ENCODE results near the gene DNAJC11.

DNAJC11 gene

DNA sequence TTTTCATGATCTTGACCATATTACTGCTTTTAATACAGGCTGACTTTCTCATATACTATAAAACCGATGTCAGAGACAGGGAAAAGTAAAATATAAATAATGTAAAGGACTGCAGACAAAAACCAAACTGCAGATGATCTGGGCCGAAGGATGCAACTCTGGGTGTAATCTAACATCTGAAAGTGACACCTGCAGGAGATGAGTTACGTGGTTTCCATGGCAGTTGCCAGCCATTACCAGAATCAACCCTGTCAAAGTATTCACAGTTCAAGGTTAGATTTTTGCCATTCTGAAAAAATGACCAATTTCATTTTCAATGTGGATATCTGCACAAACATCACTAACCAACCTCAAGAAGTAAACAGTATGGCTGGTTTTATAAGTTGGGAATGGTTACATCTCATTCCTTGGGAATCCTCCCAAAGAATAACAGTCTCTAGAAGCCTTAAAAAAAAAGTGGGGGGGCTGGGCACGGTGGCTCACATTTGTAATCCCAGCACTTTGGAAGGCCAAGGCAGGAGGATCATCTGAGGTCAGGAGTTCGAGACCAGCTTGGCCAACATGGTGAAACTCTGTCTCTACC lies 27.7 kb downstream of the DNAJC11 start:
- Histone ChIP-seq H3K4me2 (ENCODE audit: low read depth, low read length) (peak overlapping the region; percentile 50), H3K36me3 (replicated peaks; ENCODE audit: insufficient read depth, low read length) (no peaks in the 10 kb centered on the region), H3K27ac (ENCODE audit: low read length) (peak overlapping the region; percentile 78), H3K9me2 (replicated peaks; ENCODE audit: insufficient read depth, low read length) (no peaks in the 10 kb centered on the region), H4K20me1 (ENCODE audit: insufficient read depth, low read length) (no peaks in the 10 kb centered on the region), H3K79me2 (ENCODE audit: low read length) (peaks cover 17% of the 10 kb centered on the region), H3F3A (ENCODE audit: insufficient read depth, low read length) (peaks cover 17% of the 10 kb centered on the region; the same call in 1 of the 2 replicates), H3K27me3 (replicated peaks; ENCODE audit: insufficient read depth, low read length) (no peaks in the 10 kb centered on the region), H3K4me1 (ENCODE audit: low read length) (peaks cover 22% of the 10 kb centered on the region), H3K9ac (ENCODE audit: low read length) (peak overlapping the region; percentile 14; the same call in 1 of the 2 replicates), H3K4me3 (ENCODE audit: low read length) (no peak overlapping the region), H3K9me3 (replicated peaks; ENCODE audit: insufficient read depth, low read length) (no peaks in the 10 kb centered on the region), H2AFZ (ENCODE audit: low read length) (no peak overlapping the region)
- TF ChIP-seq EZH2phosphoT487 (IDR thresholded peaks at IDR 0.05; ENCODE audit: low read length): no peak
- peak; percentile 81 for DNase-seq

DNA sequence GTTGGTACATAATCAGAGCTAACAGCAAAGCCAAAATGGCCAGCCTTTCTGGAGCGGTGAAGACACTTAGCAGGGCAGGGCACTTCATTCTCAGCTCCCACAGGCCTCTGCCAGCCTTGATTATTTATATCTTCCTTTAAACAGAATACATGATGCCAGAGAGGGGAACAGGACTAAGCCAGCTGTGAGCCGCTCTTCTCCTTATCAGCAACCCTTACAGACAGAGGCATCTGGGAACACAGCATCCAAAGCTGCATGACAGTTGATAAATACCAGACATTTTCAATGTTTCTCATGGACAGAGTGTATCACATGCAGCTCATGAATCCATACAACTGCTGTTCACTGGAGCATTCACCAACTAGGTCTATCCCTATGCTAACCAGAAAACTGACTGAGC lies 29.1 kb downstream of the DNAJC11 start:
- no peak overlapping the region for H2AFZ ChIP-seq (ENCODE audit: low read length)
- TF ChIP-seq EZH2phosphoT487 (IDR thresholded peaks at IDR 0.05; ENCODE audit: low read length) (no peak), EZH2 (optimal IDR thresholded peaks at IDR 0.05; ENCODE audit: low read depth, low read length) (no peak)
- TF ChIP-seq, protein P1, sequence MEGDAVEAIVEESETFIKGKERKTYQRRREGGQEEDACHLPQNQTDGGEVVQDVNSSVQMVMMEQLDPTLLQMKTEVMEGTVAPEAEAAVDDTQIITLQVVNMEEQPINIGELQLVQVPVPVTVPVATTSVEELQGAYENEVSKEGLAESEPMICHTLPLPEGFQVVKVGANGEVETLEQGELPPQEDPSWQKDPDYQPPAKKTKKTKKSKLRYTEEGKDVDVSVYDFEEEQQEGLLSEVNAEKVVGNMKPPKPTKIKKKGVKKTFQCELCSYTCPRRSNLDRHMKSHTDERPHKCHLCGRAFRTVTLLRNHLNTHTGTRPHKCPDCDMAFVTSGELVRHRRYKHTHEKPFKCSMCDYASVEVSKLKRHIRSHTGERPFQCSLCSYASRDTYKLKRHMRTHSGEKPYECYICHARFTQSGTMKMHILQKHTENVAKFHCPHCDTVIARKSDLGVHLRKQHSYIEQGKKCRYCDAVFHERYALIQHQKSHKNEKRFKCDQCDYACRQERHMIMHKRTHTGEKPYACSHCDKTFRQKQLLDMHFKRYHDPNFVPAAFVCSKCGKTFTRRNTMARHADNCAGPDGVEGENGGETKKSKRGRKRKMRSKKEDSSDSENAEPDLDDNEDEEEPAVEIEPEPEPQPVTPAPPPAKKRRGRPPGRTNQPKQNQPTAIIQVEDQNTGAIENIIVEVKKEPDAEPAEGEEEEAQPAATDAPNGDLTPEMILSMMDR (IDR thresholded peaks at IDR 0.05; ENCODE audit: low read length): no peak
- no peaks in the 10 kb centered on the region for H4K20me1 ChIP-seq (ENCODE audit: insufficient read depth, low read length)
- peaks cover 22% of the 10 kb centered on the region for H3K4me1 ChIP-seq (ENCODE audit: low read length)
- no peak overlapping the region for H3K4me3 ChIP-seq (ENCODE audit: low read length)
- no peak overlapping the region for H3K9ac ChIP-seq (ENCODE audit: low read length)
- DNase-seq: no peak
- H3K9me3 ChIP-seq (replicated peaks; ENCODE audit: insufficient read depth, low read length): no peaks in the 10 kb centered on the region
- no peak overlapping the region for H3K4me2 ChIP-seq (ENCODE audit: low read depth, low read length)
- H3K36me3 ChIP-seq (replicated peaks; ENCODE audit: insufficient read depth, low read length): no peaks in the 10 kb centered on the region
- H3K27ac ChIP-seq (ENCODE audit: low read length): no peak overlapping the region; the same call in 1 of the 2 replicates
- H3K27me3 ChIP-seq (replicated peaks; ENCODE audit: insufficient read depth, low read length): no peaks in the 10 kb centered on the region
- H3K79me2 ChIP-seq (ENCODE audit: low read length): peaks cover 17% of the 10 kb centered on the region
- H3K9me2 ChIP-seq (replicated peaks; ENCODE audit: insufficient read depth, low read length): no peaks in the 10 kb centered on the region
- peaks cover 17% of the 10 kb centered on the region; the same call in 1 of the 2 replicates for H3F3A ChIP-seq (ENCODE audit: insufficient read depth, low read length)

DNA sequence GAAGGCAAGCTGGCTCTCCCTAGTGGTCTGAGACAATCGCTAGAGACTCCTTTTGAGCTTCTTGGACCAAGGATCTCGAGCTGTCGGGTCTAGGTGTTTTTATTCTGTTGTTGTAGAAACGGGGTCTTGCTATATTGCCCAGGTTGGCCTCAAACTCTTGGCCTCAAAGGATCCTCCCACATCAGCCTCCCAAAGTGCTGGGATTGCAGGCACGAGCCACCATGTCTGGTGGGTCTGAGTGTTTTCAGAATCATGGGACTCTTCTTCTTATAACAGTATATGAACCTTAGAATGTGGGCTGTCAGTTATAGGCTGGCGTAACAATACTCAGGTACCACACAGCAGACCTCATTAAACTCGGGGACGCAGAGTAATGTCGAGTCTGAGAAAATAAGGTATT lies 33.1 kb downstream of the DNAJC11 start:
- H3K9me2 ChIP-seq (replicated peaks; ENCODE audit: insufficient read depth, low read length): no peaks in the 10 kb centered on the region
- H3K9ac ChIP-seq (ENCODE audit: low read length): no peak overlapping the region
- no peak overlapping the region for H2AFZ ChIP-seq (ENCODE audit: low read length)
- no peak for TF ChIP-seq EZH2 (optimal IDR thresholded peaks at IDR 0.05; ENCODE audit: low read depth, low read length)
- TF ChIP-seq, protein P1 (IDR thresholded peaks at IDR 0.05; ENCODE audit: low read length): no peak
- no peak for TF ChIP-seq EZH2phosphoT487 (IDR thresholded peaks at IDR 0.05; ENCODE audit: low read length)
- 0 out of 2 replicates have a peak, but pooled peaks cover 5% of the 10 kb centered on the region for H3F3A ChIP-seq (ENCODE audit: insufficient read depth, low read length)
- H3K4me3 ChIP-seq (ENCODE audit: low read length): no peak overlapping the region
- H3K27me3 ChIP-seq (replicated peaks; ENCODE audit: insufficient read depth, low read length): no peaks in the 10 kb centered on the region
- no peaks in the 10 kb centered on the region for H4K20me1 ChIP-seq (ENCODE audit: insufficient read depth, low read length)
- no peak for DNase-seq
- H3K79me2 ChIP-seq (ENCODE audit: low read length): peaks cover 17% of the 10 kb centered on the region
- no peaks in the 10 kb centered on the region for H3K36me3 ChIP-seq (replicated peaks; ENCODE audit: insufficient read depth, low read length)
- no peak overlapping the region for H3K4me2 ChIP-seq (ENCODE audit: low read depth, low read length)
- H3K9me3 ChIP-seq (replicated peaks; ENCODE audit: insufficient read depth, low read length): no peaks in the 10 kb centered on the region
- no peak overlapping the region for H3K27ac ChIP-seq (ENCODE audit: low read length)
- peaks cover 9% of the 10 kb centered on the region for H3K4me1 ChIP-seq (ENCODE audit: low read length)

DNA sequence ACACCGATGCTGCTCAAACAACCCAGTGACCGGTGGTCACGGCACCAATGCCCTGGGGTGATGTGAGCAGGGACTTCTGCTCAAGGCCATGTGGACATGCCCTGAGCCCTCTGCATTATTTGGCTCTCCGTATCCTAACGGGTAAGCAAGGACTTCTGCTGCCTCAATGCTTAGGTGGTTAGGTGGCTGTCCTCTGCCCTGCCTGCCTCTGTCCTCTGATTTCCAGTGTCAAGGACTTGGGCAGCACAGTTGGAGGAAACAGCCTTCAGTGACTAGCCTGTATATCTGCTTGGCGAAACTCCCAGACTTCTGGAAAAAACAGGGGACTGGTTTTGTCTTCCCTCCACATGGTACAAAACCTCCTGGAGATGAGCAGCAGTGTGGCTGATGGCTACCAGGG lies 34.5 kb downstream of the DNAJC11 start:
- DNase-seq: no peak
- H3K9ac ChIP-seq (ENCODE audit: low read length): no peak overlapping the region
- no peaks in the 10 kb centered on the region for H3F3A ChIP-seq (ENCODE audit: insufficient read depth, low read length)
- H3K79me2 ChIP-seq (ENCODE audit: low read length): peaks cover 18% of the 10 kb centered on the region
- H3K27me3 ChIP-seq (replicated peaks; ENCODE audit: insufficient read depth, low read length): no peaks in the 10 kb centered on the region
- no peak overlapping the region for H3K4me2 ChIP-seq (ENCODE audit: low read depth, low read length)
- TF ChIP-seq EZH2phosphoT487 (IDR thresholded peaks at IDR 0.05; ENCODE audit: low read length) (no peak), EZH2 (optimal IDR thresholded peaks at IDR 0.05; ENCODE audit: low read depth, low read length) (no peak)
- TF ChIP-seq, protein P1 (IDR thresholded peaks at IDR 0.05; ENCODE audit: low read length): no peak
- no peaks in the 10 kb centered on the region for H3K4me1 ChIP-seq (ENCODE audit: low read length)
- H3K9me3 ChIP-seq (replicated peaks; ENCODE audit: insufficient read depth, low read length): no peaks in the 10 kb centered on the region
- H3K36me3 ChIP-seq (replicated peaks; ENCODE audit: insufficient read depth, low read length): no peaks in the 10 kb centered on the region
- no peaks in the 10 kb centered on the region for H4K20me1 ChIP-seq (ENCODE audit: insufficient read depth, low read length)
- H3K4me3 ChIP-seq (ENCODE audit: low read length): no peak overlapping the region
- no peak overlapping the region for H3K27ac ChIP-seq (ENCODE audit: low read length)
- no peak overlapping the region for H2AFZ ChIP-seq (ENCODE audit: low read length)
- no peaks in the 10 kb centered on the region for H3K9me2 ChIP-seq (replicated peaks; ENCODE audit: insufficient read depth, low read length)

Measured in MM.1S (cell line).